ENCODE data around the gene TGFB3.
A peak's percentile ranks its signal among the peaks of the same experiment; 100 is the strongest.

DNA sequence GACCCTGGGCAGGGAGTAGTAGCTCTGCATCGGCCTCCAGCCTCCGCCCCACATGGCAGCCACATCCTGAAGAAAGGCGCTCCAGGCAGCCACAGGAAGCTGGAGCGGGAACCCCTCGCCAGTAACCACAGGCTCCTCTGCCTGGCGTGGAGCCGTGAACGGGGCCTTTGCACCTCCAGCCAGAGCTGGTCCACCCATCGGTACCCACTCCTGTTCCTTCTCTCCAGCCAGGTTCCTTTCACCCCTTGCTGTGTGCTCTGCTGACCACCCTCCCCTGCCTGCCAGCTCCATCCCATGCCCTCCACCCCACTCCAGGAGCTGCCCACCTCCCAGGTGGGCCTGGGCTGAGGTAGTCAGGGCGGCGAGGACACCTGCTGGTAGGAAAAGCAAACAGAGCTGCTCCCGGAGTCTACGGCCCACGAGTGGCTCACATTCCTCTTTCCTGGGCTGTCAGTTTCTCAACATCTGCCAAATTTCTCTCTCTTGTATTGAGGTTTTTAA is 2.7 kb downstream of the TGFB3 start:
- TF ChIP-seq, protein P1, sequence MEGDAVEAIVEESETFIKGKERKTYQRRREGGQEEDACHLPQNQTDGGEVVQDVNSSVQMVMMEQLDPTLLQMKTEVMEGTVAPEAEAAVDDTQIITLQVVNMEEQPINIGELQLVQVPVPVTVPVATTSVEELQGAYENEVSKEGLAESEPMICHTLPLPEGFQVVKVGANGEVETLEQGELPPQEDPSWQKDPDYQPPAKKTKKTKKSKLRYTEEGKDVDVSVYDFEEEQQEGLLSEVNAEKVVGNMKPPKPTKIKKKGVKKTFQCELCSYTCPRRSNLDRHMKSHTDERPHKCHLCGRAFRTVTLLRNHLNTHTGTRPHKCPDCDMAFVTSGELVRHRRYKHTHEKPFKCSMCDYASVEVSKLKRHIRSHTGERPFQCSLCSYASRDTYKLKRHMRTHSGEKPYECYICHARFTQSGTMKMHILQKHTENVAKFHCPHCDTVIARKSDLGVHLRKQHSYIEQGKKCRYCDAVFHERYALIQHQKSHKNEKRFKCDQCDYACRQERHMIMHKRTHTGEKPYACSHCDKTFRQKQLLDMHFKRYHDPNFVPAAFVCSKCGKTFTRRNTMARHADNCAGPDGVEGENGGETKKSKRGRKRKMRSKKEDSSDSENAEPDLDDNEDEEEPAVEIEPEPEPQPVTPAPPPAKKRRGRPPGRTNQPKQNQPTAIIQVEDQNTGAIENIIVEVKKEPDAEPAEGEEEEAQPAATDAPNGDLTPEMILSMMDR (IDR thresholded peaks at IDR 0.05) = peak; percentile 53 to 63 (median 61)
- TF ChIP-seq EP300 (IDR thresholded peaks at IDR 0.05) (no peak), POLR2A (IDR thresholded peaks at IDR 0.05; ENCODE audit: low read depth) (no peak), POLR2AphosphoS5 (IDR thresholded peaks at IDR 0.05) (no peak)
